Superior temporal gyrus (tissue), 1 donor: ENCODE data around the gene SNX6.
A peak's percentile ranks its signal among the peaks of the same experiment; 100 is the strongest.
"Not testable (repeated sequence)": the region's sequence is repeated elsewhere in the genome, so short reads cannot be mapped to it uniquely, and the experiment has no call there.

Experiments used
- DNase-seq: peaks from one replicate; pipeline ENCODE4 v3.0.0-alpha.2; 2016; ENCODE audit errors: extremely low spot score

The SNX6 gene

GRCh38 chr14:34629657-34630529, at the start of gene SNX6:
Gene SNX6 (minus strand): TSS chr14:34630148. CDS start chr14:34630116, 32 bp downstream.
- DNase-seq, result peak; percentile 82

DNA sequence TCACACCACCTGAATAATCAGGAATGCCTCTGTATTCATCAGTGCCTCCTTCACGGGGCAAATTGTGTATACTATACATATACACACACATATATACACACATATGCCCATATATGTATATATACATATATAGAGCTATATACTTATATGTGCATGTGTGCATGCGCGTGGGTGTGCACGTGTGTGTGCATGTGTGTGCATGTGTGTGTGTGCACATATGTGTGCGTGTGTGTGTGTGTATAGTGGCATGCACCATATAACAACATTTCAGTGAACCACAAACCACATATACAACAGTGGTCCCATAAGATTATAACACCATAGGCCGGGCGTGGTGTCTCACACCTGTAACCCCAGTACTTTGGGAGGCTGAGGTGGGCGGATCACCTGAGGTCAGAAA, 48.8 kb upstream of the SNX6 start:
- DNase-seq, result no peak

GRCh38 chr14:34678306-34678705, 48.4 kb upstream of the SNX6 start:
- peak; percentile 82 for DNase-seq

GRCh38 chr14:34676516-34677211, 46.7 kb upstream of the SNX6 start:
- peak; percentile 34 for DNase-seq

GRCh38 chr14:34673702-34674101, 43.8 kb upstream of the SNX6 start:
- DNase-seq, result no peak

DNA sequence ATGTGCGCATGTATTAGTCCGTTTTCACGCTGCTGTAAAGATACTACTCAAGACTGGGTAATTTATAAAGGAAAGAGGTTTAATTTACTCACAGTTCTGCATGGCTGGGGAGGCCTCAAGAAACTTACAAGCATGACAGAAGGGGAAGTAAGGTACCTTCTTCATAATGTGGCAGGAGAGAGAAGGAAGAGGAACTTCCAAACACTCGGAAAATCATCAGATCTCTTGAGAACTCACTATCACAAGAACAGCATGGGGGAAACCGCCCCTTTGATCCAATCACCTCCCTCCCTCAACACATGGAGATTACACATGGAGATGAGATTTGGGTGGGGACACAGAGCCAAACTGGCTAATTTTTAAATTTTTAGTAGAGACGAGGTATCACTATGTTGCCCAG, 41.8 kb upstream of the SNX6 start:
- DNase-seq, result no peak

- no peak for DNase-seq
These were observed 38.2 kb upstream of the SNX6 start for GRCh38 chr14:34668111-34668510.

- no peak for DNase-seq
These were observed 37.1 kb upstream of the SNX6 start for GRCh38 chr14:34667007-34667406.

- DNase-seq, result no peak
These were observed 36.0 kb upstream of the SNX6 start for GRCh38 chr14:34665785-34666435.

- no peak for DNase-seq
These were observed 32.7 kb upstream of the SNX6 start for GRCh38 chr14:34662561-34663088.

- no peak for DNase-seq
These were observed 30.8 kb upstream of the SNX6 start for GRCh38 chr14:34660796-34661195.

GRCh38 chr14:34655959-34656358, 26.0 kb upstream of the SNX6 start:
- DNase-seq, result no peak

DNA sequence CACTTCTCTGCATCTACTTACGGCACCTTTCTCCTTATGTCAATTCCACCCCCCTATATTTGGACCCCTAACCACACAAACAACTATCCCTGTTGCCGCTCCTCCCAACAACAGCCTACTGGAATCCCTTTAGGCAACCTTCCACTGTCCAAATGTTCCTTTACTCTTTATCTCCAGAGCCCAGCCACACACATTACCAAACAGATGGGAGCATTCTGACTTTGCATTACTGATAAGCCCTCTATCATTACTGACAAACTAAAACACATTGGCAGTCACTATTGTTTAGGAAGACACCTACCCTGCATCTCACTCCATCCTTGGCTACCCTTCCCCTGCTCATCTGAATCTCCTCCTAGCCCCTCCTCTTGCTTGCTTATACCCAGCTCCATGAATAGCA, 23.1 kb upstream of the SNX6 start:
- DNase-seq, result not testable (repeated sequence)

DNA sequence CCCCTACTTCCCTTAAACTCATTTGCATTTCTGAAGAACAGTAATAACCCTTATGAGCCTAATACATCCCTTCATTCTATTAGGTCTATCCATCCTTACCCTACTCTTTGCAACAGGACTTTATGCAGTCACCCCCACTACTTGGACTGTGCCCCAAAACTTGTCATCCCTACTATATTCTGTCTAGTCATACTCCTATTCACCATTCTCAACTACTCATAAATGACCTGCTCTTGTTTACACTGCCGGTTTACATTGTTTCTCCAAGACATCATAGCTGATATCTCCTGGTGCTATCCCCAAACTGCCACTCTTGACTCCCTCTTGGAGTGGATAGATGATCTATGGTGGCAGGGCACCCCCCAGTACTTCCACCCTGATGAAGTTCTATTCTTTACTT, 22.4 kb upstream of the SNX6 start:
- DNase-seq, result not testable (repeated sequence)

GRCh38 chr14:34650786-34651584, 21.0 kb upstream of the SNX6 start:
- no peak for DNase-seq

GRCh38 chr14:34650006-34650405, 20.1 kb upstream of the SNX6 start:
- DNase-seq, result not testable (repeated sequence)

DNA sequence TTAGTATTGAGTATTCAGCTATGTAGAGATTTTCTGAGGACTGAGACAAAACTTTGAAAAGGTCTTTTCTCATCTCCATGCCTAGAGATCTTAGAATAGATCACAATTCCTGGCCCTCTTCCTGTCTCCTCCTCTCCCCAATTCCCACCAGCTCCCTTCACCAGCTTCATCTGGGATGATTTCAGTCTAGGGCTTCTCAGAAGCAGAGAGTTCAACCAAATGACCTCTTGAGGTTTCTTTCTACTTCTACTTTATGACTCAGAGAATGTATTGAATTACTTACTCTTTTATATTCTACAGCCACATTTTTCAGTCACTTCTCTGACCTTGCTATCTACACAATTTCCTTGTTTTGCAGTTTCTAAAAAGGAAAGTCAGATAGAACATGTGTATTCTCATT, 19.4 kb upstream of the SNX6 start:
- no peak for DNase-seq

DNA sequence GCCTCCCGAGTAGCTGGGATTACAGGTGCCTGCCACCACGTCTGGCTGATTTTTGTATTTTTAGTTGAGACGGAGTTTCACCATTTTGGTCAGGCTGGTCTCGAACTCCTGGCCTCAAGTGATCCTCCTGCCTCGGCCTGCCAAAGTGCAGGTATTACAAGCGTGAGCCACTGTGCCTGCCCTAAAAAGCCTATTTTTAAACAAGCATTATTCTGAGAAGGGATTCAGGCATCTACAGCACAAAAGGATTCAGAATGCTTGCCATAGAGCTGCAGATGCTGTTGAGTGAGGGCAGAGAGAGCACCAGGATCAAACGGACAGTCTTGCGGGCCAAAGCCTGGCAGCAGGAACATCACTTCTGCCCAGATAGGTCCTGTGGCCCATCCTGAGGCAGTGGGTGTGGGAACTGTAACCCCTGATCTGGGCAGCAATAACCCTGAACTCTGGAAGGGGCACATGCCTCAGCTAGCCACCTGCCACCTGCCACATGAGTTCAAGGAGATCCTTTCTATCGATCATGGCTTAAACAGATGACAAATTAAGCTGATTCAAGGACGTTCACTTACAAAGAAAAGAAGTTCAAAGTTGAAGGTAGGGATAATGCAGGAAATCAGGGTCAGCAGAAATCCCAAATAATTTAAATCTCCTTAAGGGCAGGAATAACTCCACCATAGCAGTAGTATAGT, 16.8 kb upstream of the SNX6 start:
- no peak for DNase-seq

DNA sequence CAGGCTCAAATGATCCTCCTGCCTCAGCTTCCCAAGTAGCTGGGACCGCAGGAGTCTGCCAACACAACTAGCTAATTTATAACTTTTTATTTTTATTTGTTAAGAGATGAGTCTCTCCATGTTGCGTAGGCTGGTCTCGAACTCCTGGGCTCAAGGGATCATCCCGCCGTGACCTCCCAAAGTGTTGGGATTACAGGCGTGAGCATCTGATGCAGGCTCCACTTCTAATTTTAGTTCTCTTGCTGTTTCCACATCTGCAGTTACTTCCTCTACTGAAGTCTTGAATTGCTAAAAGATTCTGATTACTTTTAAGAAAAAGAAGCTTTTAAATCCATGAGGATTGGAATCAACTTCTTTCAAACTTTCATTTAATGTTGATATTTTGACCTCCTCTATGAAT, 13.4 kb upstream of the SNX6 start:
- no peak for DNase-seq

- DNase-seq, result no peak
These were observed 12.6 kb upstream of the SNX6 start for GRCh38 chr14:34642595-34642994.

- no peak for DNase-seq
These were observed 10.9 kb upstream of the SNX6 start for GRCh38 chr14:34640826-34641225.
